COLO829 (cell line): ENCODE data around the gene ETFBKMT.
A peak's percentile ranks its signal among the peaks of the same experiment; 100 is the strongest.
"Not testable (repeated sequence)": the region's sequence is repeated elsewhere in the genome, so short reads cannot be mapped to it uniquely, and the experiment has no call there.

Experiments
- DNase-seq: peaks from one replicate; pipeline ENCODE4 v3.0.0; 2012; ENCODE audit warnings: low spot score

Gene ETFBKMT

DNA sequence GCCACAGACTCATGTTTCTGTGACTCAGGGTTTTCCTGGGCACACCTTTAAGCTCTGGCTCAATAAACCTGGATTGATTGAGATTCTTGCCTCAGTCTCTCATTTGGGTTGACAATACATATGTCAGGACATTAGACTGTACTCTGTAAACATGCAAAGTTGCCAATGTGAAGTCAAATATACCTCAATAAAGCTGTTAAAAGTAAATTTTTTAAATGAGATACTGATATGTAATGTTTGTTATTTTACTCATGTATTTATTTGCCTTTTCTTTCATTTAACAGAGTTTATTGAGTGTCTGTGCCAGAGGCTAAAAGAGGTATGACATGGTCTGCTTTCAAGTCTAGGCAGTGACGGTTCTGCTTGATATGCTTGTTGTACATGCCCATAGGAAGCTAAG is 3.7 kb upstream of the ETFBKMT start:
- DNase-seq = no peak

DNA sequence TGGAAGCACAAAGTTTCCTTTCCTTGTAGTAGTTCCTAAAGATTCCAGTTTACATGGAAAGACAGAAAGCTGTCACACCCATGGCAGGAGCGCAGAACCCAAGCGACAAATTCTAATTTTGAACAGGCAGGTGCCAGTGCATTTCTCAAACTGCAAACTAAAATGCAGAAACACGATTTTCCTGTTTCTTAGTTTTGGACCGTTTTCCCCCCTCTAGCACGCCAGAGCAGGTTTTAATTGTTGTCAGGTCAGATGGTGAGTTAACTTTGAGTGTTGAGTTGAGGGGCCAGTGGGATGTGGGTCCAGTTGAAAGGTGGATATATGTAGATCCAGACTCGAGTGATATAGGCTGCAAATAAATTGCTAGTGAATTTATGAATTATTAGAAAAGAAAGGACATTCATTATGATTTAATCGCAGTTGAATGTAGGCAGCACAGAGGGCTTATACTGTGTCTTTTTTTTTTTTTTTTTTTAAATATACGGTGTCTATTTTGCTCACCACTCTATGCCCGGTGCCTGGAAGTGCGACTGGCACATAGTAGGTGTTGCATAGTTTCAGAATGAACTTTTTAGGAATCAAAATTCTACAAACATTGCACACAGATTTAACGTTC is 909 bp upstream of the ETFBKMT start:
- DNase-seq = no peak

DNA sequence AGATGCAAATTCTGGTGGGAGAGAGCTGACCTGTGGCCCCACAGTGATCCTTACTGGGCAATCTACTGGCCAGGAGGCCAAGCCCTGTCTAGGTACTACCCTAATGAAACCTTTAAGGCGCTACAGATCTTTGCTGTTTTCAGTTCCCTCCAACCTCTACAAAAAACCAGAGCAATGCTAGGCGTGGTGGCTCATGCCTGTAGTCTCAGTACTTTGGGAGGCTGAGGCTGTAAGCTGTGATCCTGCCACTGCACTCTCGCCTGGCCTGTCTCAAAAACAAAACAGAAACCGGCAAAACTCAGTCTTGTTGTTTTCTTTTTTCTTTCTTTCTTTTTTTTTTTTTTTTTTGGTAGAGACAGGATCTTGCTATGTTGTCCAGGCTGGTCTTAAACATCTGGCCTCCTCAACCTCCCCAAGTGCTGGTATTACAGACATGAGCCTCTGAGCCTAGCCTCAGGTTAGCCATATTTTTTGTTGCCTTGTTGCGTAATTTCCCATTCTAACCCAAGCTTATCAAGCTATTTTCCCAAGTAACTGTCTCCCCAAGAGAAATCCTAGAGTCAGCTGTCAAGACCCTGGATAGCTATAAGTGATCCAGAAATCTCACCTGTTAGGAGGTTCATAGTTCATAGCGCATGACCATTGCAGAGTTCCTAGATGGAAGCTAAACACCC is 2.8 kb downstream of the ETFBKMT start:
- DNase-seq = no peak

DNA sequence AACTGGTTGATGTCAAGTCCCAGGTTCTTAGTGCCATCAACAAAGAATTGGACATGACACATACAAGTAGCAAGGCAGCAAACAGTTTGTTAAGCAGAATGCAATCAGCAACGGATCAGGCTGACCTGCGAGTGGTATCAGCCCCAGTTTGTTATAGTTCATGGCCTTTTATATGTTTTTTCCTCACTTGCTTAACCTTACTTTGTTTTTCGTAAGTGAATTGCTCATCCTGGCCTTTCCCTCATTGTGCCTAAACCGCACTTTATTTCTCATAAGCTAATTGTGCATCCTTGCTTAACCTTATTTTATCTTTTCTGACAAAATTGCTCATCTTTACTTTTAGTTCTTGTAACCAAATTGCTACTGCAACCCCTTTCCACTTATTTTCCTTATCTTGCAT is 4.1 kb downstream of the ETFBKMT start:
- DNase-seq = no peak

DNA sequence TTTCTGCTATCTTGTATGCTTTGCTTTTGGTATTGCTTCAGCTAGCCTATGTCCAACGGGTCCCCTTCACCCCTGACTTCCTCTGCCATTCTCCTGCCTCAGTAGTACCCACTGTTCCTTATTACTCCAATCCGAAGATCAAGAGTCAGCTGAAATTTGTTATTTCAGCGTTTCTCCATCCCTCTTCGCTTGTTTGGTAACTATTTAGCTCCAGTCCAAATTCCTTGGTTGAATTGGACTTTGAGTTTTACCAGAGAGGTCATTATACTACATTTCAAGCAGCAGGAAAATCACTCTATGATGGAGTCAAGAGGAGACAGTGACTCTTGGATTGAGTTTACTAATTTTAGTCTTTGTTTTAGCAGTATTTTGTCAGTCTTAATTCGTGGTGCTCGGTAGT is 4.5 kb downstream of the ETFBKMT start:
- no peak for DNase-seq

DNA sequence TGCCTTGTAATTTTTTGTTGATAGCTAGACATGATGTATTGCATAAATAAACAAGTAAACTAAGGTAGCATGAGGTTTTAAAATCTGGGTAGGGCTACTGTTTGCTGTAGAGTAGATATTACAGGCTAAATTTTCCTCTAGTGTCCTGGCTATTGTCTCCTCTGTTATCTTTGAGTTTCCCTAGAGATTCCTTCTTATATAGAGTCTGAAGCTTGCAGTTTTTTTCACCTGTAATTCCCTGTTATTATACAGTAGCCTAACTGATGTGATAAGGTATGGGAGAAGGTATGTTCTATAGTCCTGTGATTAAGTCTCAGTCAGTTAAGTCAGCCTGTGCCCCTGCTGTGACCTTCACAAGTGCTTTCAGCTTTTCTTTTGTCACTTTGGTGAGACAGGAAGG is 9.5 kb downstream of the ETFBKMT start:
- DNase-seq = no peak

DNA sequence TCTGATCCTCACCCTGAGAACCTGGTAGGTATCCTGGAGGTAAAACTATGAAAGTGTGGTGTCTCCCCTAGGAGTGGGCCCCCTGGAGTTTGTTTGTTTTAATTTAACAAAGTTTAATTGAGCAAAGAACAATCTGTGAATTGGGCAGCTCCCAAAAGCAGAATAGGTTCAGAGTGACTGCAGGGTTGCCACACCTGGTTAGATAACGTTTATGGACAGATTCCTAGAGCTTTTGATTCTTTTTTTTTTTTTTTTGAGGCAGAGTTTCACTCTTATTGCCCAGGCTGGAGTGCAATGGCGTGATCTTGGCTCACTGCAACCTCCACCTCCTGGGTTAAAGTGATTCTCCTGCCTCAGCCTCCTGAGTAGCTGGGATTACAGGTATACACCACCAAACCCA is 10.1 kb downstream of the ETFBKMT start:
- DNase-seq = not testable (repeated sequence)

DNA sequence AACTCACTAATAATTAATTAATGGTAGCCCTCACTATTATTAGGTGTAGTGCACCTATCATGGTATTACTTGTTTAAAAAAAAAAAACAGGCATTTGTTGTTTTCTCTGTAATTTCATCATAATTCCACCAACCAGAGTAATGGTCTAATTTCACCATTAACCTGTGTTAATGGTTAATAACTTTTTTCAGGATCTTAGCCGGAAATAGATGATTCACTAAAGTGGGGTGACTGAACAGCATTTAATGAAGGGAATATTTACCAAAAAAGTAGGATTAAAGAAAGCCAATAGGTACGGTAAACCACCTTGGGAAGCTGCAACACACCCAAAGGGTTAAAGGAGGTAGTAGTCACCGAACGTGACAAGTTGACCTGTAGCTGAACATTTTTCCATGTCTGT is 13.0 kb downstream of the ETFBKMT start:
- DNase-seq = no peak

DNA sequence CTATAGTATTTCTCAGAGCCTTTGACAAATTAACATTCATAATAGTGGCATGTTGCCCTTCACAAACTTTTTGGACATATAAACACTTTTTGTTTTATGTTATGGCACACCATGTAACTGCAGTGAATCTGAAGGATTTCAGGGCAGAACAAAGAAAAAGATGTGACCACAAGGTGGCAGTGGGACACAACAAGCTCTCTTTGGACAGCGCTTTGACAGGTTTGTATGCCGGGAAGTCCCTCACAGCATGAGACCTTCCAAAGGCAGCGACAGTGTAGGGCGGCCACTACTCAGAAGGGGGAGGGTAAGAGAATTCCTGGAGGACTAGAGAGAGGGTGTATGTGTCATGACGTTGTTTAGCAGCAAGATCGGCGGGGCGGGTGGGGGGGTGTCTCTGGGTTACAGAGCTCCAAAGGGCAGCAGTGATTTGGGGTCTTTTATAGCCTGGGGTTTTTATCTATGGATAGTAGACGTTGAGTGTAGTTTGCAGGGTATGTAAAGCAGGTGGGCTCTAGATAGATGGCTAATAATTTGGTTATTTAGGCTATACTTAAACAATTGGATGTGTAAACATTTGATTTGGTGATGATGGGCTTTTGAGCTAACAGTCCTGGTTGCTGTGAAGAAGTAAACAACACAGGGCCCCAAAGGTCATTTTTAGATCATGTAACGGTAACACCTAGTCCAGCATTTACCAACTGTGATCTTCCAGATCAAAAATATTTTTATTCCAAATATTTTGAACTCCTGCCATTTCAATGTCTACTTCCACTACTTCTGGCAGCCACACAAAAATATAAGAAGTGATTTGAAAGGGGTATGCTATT is 22.9 kb downstream of the ETFBKMT start:
- DNase-seq = peak; percentile 59

DNA sequence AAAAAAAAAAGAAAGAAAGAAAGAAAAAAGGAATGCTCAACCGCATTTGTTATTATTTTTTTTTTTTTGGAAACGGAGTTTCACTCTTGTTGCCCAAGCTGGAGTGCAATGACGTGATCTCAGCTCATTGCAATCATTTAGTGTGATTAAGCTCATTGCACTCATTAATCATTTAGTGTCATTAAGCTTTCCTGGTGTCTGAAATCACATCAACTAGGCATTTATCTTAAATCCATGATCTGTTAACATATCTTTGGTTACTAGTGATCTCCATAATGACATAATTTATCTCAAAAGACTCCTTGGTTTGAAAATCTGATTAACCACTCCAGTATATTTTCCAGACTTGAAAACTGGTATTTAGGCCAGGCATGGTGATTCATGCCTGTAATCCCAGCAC is 26.3 kb downstream of the ETFBKMT start:
- DNase-seq = no peak

DNA sequence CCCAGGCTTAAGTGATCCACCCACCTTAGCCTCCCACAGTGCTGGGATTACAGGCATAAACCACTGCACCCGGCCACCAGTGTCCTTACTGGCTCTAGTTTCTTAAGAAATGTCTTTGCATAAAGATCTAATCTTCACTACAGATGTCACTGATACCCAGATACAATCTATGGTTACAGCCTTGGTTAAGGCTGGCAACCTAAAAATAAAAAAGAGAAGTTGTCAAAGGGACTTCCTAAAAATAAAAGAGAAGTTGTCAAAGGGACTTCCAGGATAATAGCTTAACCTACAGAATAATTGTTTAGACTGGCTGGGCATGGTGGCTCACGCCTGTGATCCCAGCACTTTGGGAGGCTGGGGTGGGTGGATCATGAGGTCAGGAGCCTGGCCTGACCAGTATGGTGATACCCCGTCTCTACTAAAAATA is 27.6 kb downstream of the ETFBKMT start:
- DNase-seq = no peak

DNA sequence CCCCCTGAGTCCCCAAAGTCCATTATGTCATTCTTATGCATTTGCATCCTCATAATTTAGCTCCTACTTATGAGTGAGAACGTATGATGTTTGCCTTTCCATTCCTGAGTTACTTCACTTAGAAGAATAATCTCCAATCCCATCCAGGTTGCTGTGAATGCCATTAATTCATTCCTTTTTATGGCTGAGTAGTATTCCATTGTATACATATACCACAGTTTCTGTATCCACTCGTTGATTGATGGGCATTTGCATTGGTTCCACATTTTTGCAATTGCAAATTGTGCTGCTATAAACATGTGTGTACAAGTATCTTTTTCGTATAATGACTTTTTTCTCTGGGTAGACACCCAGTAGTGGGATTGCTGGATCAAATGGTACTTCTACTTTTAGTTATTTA is 30.4 kb downstream of the ETFBKMT start:
- not testable (repeated sequence) for DNase-seq

DNA sequence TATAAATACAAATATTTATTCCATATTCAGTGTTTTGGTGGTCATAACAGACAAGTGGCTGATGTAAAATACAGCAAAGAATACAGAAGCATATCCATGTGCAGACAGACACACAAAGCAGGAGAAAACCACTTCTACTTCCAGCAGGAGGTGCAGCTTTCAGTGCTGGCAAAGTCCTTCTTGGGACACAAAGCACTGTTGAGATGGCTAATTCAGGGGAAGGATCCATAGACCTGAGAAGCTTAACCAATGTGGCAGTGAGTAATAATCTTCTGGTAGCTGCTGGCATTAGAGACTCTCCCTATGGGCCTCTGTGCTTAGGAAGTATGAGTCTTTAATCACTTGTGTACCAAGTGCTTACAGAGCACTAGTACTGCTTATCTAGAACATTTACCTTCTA is 42.6 kb downstream of the ETFBKMT start:
- DNase-seq = no peak

DNA sequence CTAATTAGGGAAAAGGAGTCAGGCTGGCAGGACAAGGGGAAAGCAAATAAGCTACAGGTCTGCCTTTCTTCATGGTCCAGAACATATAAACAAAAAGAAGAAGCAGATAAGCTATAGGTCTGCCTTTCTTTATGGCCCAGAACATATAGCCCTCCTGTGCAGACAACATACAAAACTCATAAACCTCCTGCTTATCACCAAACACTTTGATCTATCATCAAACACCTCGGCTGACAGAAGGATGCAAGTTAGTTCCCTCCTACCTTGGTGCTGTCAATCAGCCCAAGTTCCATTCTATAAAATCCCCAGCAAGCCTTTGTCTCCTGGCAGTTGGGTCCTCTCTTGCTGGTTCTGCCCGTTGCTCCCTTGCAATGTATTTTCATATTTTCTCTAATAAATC is 46.1 kb downstream of the ETFBKMT start:
- no peak for DNase-seq

DNA sequence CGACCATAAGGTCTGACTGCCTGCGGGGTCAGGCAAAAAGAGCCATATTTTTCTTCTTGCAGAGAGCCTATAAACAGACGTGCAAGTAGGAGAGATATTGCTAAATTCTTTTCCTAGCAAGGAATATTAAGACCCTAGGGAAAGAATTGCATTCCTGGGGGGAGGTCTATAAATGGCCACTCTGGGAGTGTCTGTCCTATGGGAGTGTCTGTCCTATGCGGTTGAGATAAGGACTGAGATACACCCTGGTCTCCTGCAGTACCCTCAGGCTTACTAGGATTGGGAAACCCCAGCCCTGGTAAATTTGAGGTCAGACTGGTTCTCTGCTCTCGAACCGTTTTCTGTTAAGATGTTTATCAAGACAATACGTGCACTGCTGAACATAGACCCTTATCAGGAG is 48.6 kb downstream of the ETFBKMT start:
- DNase-seq = not testable (repeated sequence)

DNA sequence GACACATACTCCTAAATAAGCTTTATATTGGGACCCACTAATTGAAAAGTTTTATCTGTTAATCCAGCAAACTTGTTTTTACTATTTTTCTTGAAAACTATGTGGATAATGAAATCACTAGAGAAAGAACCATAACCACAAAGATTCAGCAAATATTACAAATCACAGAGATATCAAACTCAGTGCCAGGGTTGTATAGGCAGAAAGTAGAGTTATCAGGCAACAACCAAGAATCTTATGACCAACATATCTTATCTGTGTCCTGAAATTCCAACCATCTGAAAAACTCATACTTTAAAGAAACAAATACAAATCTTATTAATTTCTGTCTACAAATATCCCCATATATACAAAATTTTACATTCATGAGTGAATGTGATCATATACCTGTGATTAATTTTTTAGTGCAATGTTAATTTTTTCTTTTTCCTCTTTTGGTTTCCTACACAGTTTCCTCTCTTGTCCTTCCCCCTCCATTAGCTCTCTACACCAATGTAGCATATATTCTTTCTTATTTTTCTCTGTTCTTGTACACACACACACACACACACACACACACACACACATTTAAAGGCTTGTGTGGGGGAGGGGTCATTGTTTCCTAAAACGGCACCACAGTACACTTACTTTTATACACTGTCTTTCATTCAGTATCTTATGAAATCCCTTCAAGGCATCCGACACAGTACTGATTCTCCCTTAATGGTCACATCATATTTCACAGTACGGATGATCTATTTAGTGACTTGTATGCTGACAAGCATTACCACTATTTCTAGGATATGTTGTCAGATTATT is 50.7 kb downstream of the ETFBKMT start:
- DNase-seq = no peak

DNA sequence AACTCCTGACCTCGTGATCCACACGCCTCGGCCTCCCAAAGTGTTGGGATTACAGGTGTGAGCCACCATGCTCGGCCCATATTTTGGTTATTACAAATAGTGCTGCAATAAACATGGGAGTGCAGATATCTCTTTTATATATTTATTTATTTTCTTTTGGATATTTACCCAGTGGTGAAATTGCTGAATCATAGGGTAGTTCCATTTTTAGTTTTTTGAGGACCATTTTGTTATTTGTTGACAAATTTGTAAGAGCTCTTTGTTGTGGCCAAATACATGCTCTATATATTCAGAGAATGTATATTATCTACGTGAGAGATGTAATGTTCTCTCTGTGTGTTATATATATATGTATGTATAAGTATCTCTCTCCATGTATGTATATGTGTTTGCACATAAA is 53.4 kb downstream of the ETFBKMT start:
- DNase-seq = no peak

DNA sequence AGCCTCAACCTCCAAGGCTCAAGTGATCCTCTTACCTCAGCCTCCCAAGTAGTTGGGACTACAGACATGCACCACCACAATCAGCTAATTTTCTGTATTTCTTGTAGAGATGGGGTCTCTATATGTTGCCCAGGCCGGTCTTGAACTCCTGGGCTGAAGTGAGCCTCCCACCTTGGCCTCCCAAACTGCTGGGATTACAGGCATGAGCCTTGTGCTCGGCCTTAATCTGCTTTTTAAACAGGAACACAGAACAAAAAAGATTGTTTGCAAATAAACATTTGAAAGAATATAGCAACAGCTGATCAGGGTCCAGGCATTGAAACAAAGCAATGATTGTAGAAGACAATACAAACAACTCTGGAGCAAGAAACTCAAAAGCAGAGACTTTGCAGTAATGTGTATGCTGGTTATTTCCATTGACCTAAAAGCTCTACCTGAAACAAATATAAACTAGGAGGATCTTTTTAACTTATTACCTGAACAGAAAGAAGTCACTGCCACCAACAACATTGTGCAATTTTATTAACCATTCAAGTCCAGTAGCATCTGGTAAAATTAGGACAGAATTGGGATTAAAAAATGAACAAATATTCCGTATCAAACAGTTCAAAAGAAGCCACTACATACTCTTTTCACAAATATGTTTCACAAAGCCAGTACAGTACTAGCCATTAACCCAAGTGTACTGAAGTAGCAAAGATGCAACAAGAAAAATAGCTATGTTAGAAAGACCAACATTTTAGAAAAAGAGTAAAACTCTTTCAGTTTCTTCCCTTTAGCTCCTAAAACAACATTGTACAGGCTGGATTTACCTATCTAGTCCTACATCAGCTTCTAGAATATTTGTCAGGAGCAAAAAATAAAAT is 55.2 kb downstream of the ETFBKMT start:
- no peak for DNase-seq

DNA sequence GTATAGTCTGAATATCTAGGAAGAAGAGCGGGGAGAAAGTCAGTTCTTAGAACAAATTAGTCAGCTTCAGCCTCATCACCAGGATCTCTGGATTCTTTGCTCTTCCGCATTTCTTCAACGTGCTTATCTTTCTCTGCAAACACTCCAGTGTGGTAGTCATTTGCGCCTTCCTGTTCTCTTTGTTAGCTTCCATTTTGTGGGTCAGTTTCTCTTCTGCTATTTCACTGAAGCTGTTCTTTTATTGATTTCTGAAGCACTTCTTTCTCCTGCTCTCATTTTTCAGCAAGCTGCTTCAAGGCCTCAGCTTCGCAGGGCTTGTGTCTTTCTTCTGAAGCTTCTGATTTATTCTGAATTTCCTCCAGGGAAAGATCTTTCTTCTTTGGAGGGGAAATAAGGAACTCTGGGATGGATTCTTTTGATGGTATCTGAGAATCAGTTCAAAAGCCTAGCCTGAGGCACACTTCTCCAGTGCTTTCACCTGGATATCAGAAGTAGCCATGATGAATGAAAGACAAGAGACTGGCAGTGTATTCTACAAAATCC is 55.9 kb downstream of the ETFBKMT start:
- DNase-seq = no peak

DNA sequence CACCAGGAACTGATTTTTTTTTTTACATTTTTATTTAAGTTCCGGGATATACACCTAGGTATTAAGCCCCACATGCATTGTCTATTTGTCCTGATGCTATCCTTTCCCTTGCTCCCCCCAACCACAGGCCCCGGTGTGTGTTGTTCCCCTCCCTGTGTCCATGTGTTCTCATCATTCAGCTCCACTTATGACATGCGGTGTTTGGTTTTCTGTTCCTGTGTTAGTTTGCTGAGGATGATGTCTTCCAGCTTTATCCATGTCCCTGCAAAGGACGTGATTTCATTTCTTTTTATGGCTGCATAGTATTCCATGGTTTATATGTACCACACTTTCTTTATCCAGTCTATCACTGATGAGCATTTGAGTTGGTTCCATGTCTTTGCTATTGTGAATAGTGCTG is 57.5 kb downstream of the ETFBKMT start:
- not testable (repeated sequence) for DNase-seq

DNA sequence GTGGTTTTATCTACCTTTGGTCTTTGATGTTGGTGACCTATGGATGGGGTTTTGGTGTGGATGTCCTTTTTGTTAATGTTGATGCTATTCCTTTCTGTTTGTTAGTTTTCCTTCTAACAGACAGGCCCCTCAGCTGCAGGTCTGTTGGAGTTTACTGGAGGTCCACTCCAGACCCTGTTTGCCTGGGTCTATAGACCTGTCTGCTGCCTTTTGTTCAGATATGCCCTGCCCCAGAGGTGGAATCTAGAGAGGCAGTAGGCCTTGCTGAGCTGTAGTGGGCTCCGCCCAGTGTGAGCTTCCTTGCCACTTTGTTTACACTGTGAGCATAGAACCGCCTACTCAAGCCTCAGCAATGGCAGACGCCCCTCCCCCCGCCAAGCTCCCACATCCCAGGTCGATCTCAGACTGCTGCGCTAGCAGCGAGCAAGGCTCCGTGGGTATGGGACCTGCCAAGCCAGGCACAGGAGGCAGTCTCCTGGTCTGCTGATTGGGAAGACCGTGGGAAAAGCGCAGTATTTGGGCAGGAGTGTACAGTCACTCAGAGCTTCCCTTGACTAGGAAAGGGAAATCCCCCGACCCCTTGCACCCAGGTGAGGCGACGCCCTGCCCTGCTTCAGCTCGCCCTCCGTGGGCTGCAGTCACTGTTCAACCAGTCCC is 59.2 kb downstream of the ETFBKMT start:
- DNase-seq = not testable (repeated sequence)
